Ectodermal cell (in vitro differentiated cells): ENCODE data around the gene ADAMTS17.

ENCODE experiments used
- H3K27ac ChIP-seq: 2 replicates; pipeline ENCODE4 v1.7.0; 2013; ENCODE audit warnings: mild to moderate bottlenecking, low read depth, low read length; ENCODE audit not compliant: insufficient read depth, poor library complexity, severe bottlenecking
- H3K27me3 ChIP-seq: 2 replicates; pipeline ENCODE4 v1.7.0; 2013; ENCODE audit warnings: mild to moderate bottlenecking, low read length; ENCODE audit not compliant: insufficient read depth, control insufficient read depth, poor library complexity, severe bottlenecking
- H3K36me3 ChIP-seq: one replicate; pipeline ENCODE4 v1.7.0; 2013; ENCODE audit warnings: low read length; ENCODE audit not compliant: control insufficient read depth, insufficient read depth
- H3K4me1 ChIP-seq: one replicate; pipeline ENCODE4 v1.7.0; 2013; ENCODE audit warnings: low read length; ENCODE audit not compliant: control insufficient read depth, insufficient read depth
- H3K4me3 ChIP-seq: 2 replicates; pipeline ENCODE4 v1.7.0; 2013; ENCODE audit warnings: low read depth, low read length, control low read depth; ENCODE audit not compliant: insufficient read depth
- H3K9me3 ChIP-seq: 2 replicates; pipeline ENCODE4 v1.7.0; 2013; ENCODE audit warnings: mild to moderate bottlenecking, low read length, moderate library complexity; ENCODE audit not compliant: control insufficient read depth
- WGBS, 2 experiments: methylation state at CpG; one replicate each; pipeline ENCODE4 v1.1.7; 2013; ENCODE audit warnings: missing lambda C conversion rate in 2 of 2; 5-methylcytosine and 5-hydroxymethylcytosine counted together

The ADAMTS17 gene

GRCh38 chr15:100278596-100279380 lies 63.0 kb downstream of the ADAMTS17 start:
- no peak overlapping the region for H3K4me3 ChIP-seq
- H3K27ac ChIP-seq: no peak overlapping the region
- H3K9me3 ChIP-seq: no peaks in the 10 kb centered on the region
- no peaks in the 10 kb centered on the region for H3K4me1 ChIP-seq
- H3K27me3 ChIP-seq: no peaks in the 10 kb centered on the region
- H3K36me3 ChIP-seq: no peaks in the 10 kb centered on the region
- 84 to 88% methylated on average over 14 of the region's 14 CpGs for WGBS, 2 experiments

DNA sequence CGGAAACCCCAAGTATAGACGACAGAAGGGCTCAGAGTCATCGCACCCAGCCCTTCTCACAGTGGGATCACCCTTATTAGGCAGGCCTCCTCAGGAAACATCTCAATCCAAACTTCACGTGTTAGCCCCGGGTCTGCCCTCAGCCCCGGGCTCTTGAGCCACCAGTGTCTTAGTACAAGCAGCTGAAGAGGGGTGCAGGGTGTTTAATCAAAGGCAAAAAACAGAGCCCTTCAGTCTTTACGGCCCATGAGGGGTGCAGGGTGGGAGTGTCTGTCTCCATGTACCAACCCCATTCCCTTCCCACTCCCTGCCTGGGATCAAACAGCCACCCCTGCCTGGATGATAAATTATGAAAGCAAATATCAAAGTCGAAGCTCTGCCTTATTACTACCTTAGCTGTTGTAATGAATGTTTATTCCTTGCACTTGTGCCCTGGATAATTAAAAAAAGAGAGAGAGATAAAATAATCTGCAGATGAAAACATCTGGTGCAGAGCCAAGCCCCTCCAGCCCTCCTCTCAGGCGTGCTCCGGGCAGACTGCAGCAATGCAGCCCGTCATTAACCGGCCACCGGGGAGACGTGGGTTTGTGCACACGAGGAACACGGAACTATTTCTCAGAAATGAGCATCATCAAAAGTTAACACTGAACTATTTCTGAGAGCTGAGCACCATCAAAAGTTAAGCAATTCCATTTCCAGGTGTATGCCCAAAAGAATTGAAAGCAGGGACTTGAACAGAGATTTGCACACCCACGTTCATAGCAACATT lies 64.5 kb downstream of the ADAMTS17 start:
- Histone ChIP-seq H3K4me1 (no peaks in the 10 kb centered on the region), H3K27me3 (no peaks in the 10 kb centered on the region), H3K27ac (no peak overlapping the region), H3K4me3 (no peak overlapping the region), H3K36me3 (no peaks in the 10 kb centered on the region), H3K9me3 (no peaks in the 10 kb centered on the region)
- 84% methylated on average over 16 to 17 of the region's 17 CpGs for WGBS, 2 experiments

DNA sequence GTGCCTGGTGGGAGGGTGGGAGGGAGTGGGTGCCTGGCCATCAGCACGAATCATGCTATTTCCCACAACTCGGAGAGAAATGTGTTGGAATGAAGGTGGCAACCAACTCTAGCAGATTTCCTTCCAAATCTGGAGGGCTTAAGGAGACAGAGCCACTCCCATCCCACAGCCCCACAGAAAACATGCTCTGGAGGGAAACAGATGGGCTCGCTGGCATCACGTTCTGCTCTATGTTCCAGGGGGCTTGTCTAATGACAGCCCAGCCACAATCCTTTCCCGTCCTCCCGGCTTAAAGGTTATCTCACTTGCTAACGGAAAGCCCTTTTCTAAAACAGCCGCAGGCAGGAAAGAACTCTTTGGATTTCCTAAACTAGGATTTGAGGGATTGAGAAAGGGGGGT lies 65.3 kb downstream of the ADAMTS17 start:
- Histone ChIP-seq H3K4me1 (no peaks in the 10 kb centered on the region), H3K36me3 (no peaks in the 10 kb centered on the region), H3K9me3 (no peaks in the 10 kb centered on the region), H3K27ac (no peak overlapping the region), H3K27me3 (no peaks in the 10 kb centered on the region), H3K4me3 (no peak overlapping the region)
- WGBS, 2 experiments: 84 to 87% methylated on average over 8 of the region's 8 CpGs

DNA sequence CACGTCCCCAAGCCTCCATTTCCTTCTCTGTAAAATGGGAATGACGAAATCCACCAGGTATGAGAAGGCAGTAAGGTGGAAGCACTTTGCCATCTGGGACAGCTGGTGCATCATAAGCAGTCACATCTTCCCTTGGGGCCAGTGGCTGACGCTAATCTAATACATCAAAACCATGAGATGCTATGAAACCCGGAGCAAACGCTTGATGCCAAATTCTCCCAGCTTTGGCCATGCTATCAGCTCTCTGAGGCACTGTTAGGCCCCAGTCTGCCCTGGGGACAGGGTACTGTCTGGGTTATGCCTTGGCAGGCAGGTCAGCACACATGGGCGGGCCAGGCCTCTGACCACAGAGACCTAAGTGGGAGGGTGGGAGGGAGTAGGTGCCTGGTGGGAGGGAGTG lies 66.1 kb downstream of the ADAMTS17 start:
- H3K27me3 ChIP-seq: no peaks in the 10 kb centered on the region
- H3K9me3 ChIP-seq: no peaks in the 10 kb centered on the region
- 93 to 96% methylated on average over 6 of the region's 6 CpGs for WGBS, 2 experiments
- H3K4me3 ChIP-seq: no peak overlapping the region
- no peak overlapping the region for H3K27ac ChIP-seq
- no peaks in the 10 kb centered on the region for H3K4me1 ChIP-seq
- no peaks in the 10 kb centered on the region for H3K36me3 ChIP-seq

DNA sequence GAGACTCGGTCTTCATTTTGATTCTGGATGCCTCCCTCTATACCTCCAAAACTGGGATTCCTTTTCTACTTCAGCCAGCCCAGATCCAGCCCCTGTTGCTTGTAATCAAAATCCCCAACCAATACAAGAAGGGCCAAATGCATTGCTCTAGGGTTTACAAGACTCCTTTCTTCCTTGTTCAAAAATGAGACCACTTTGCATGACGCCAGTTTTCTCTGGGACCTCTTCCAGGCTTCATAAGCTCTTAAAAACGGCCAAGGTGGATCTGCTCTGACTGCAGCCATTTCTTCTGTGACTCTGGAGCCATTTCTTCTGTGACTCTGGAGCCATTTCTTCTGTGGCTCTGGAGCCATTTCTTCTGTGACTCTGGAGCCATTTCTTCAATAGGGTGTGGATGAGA lies 71.9 kb downstream of the ADAMTS17 start:
- Histone ChIP-seq H3K4me3 (no peak overlapping the region), H3K27me3 (no peaks in the 10 kb centered on the region), H3K9me3 (no peaks in the 10 kb centered on the region), H3K27ac (no peak overlapping the region), H3K36me3 (no peaks in the 10 kb centered on the region), H3K4me1 (no peaks in the 10 kb centered on the region)
- 86 to 88% methylated on average over 3 of the region's 3 CpGs for WGBS, 2 experiments

GRCh38 chr15:100266166-100266565 lies 75.6 kb downstream of the ADAMTS17 start:
- 88% methylated on average over 10 of the region's 10 CpGs for WGBS, 2 experiments
- Histone ChIP-seq H3K4me3 (no peak overlapping the region), H3K27me3 (no peaks in the 10 kb centered on the region), H3K27ac (no peak overlapping the region), H3K4me1 (no peaks in the 10 kb centered on the region), H3K9me3 (no peaks in the 10 kb centered on the region), H3K36me3 (no peaks in the 10 kb centered on the region)

DNA sequence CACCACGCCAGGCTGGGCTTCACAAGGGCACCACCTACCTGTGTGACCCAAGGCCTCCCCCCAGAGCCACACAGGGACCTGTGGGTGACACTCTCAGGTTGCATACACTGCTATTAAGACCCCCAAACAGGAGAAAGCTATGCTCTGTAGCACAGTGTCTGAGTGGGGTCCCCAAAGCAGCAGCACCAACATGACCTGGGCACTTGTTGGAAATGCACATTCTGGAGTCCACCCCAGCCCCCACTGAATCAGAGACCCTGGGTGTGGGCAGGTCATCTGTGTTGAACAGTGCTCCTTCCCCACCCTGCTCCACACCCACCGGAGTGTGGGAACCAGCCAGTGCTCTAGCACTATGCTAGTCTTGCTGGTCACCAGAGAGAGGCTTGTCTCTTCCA lies 76.1 kb downstream of the ADAMTS17 start:
- no peaks in the 10 kb centered on the region for H3K4me1 ChIP-seq
- H3K27me3 ChIP-seq: no peaks in the 10 kb centered on the region
- no peaks in the 10 kb centered on the region for H3K9me3 ChIP-seq
- H3K36me3 ChIP-seq: no peaks in the 10 kb centered on the region
- H3K4me3 ChIP-seq: no peak overlapping the region
- 91 to 97% methylated on average over 2 of the region's 2 CpGs for WGBS, 2 experiments
- H3K27ac ChIP-seq: no peak overlapping the region

- no peaks in the 10 kb centered on the region for H3K36me3 ChIP-seq
- H3K4me3 ChIP-seq: no peak overlapping the region
- WGBS, 2 experiments: 89 to 93% methylated on average over 21 of the region's 21 CpGs
- no peaks in the 10 kb centered on the region for H3K27me3 ChIP-seq
- H3K27ac ChIP-seq: no peak overlapping the region
- H3K9me3 ChIP-seq: no peaks in the 10 kb centered on the region
- H3K4me1 ChIP-seq: no peaks in the 10 kb centered on the region
Observed at GRCh38 chr15:100264994-100265640, 76.7 kb downstream of the ADAMTS17 start.

- H3K27me3 ChIP-seq: no peaks in the 10 kb centered on the region
- H3K9me3 ChIP-seq: no peaks in the 10 kb centered on the region
- no peaks in the 10 kb centered on the region for H3K36me3 ChIP-seq
- H3K27ac ChIP-seq: no peak overlapping the region
- WGBS, 2 experiments: 93 to 94% methylated on average over 13 to 14 of the region's 14 CpGs
- H3K4me1 ChIP-seq: no peaks in the 10 kb centered on the region
- H3K4me3 ChIP-seq: no peak overlapping the region
Observed at GRCh38 chr15:100263721-100264455, 77.9 kb downstream of the ADAMTS17 start.

DNA sequence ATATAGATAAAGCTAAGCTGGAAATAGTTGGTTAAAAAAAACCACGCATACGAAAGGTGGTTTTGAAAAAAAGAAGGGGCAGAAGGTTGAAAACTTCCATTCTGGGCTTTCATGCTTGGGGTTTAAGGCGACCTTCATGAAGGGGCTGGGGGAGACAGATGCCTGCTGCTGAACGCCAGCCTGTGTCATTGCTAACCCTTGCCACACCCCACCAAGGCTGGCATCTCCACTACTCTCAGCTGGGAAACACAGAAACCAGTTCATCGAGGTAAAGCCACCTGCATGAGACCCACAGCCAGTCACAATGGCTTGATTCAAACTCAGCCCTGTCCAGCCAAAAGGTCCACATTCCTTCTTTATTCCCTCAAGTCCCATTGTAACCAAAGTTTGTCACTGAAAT lies 78.7 kb downstream of the ADAMTS17 start:
- no peaks in the 10 kb centered on the region for H3K36me3 ChIP-seq
- H3K27me3 ChIP-seq: no peaks in the 10 kb centered on the region
- no peaks in the 10 kb centered on the region for H3K9me3 ChIP-seq
- no peak overlapping the region for H3K27ac ChIP-seq
- no peak overlapping the region for H3K4me3 ChIP-seq
- WGBS, 2 experiments: 94% methylated on average over 5 of the region's 5 CpGs
- H3K4me1 ChIP-seq: no peaks in the 10 kb centered on the region
